Panc1 (cell line): Measurements from ENCODE around the gene ASAP2. TPM values are rescaled to one million over a fixed set of nuclear protein-coding genes. Genes with fewer than 3 reads are reported as not detected.

Experiments used
- ATAC-seq: fragments of 200-7000 bp; cut with Tn5 transposase; 2 replicates; pipeline ENCODE4 v1.9.1; 2020; ENCODE audit warnings: mild to moderate bottlenecking, moderate library complexity
- BruUV-seq: library from RNA; stranded (reverse); fragments of 400-500 nt; replicated peaks from 2 replicates; lab custom pipeline; 2021; lab: Mats Ljungman, UMichigan
- CTCF ChIA-PET: fragments of 300-600 bp; sonication (Branson Sonifier 250); formaldehyde crosslinking; loops from one replicate; lab custom pipeline; 2022; ENCODE audit warnings: antibody characterized with exemption; lab: Charles Lee
- POLR2A ChIA-PET: fragments of 300-600 bp; sonication (Branson Sonifier 250); formaldehyde crosslinking; loops from one replicate; lab custom pipeline; 2022; ENCODE audit warnings: antibody characterized with exemption; lab: Charles Lee
- DNase-seq: peaks from one replicate; pipeline ENCODE4 v3.0.0-alpha.2; 2010; ENCODE audit warnings: low read depth, low spot score
- H3K27ac ChIP-seq: 2 replicates; pipeline ENCODE4 v1.5.1; 2011; ENCODE audit warnings: mild to moderate bottlenecking, low read length, inconsistent platforms
- H3K27me3 ChIP-seq: fragments of 200-500 bp; sonication (Bioruptor generic); 2 replicates; pipeline ENCODE4 v1.6.0; 2014; ENCODE audit warnings: low read length, inconsistent platforms; ENCODE audit not compliant: control insufficient read depth, insufficient read depth
- H3K36me3 ChIP-seq: fragments of 200-500 bp; sonication (Bioruptor generic); 2 replicates; pipeline ENCODE4 v1.5.1; 2014; ENCODE audit warnings: inconsistent platforms, mild to moderate bottlenecking, low read length, moderate library complexity; ENCODE audit not compliant: control insufficient read depth, insufficient read depth
- H3K4me1 ChIP-seq: 2 replicates; pipeline ENCODE4 v1.5.1; 2011; ENCODE audit warnings: inconsistent platforms, mild to moderate bottlenecking, low read length, moderate library complexity; ENCODE audit not compliant: control insufficient read depth, insufficient read depth
- H3K4me3 ChIP-seq, 2 experiments: 2 replicates each; pipeline ENCODE4 v1.5.1; 2011 to 2012; ENCODE audit warnings: low read depth in 2 of 2, low read length in 2 of 2, mild to moderate bottlenecking in 2 of 2, inconsistent platforms in 1 of 2, moderate library complexity in 1 of 2
- H3K9me3 ChIP-seq: fragments of 200-500 bp; sonication (Bioruptor generic); 2 replicates; pipeline ENCODE4 v1.5.1; 2014; ENCODE audit warnings: low read depth, mild to moderate bottlenecking, inconsistent platforms, low read length, moderate library complexity; ENCODE audit not compliant: control insufficient read depth, insufficient read depth
- POLR2AphosphoS5 ChIP-seq: IDR thresholded peaks from 2 replicates; pipeline ENCODE4 v1.6.1; 2012; ENCODE audit warnings: mild to moderate bottlenecking, low read depth, low read length, moderate library complexity
- SIN3A ChIP-seq: IDR thresholded peaks from 2 replicates; pipeline ENCODE4 v1.6.1; 2012; ENCODE audit warnings: low read depth, mild to moderate bottlenecking, low read length, moderate library complexity, borderline replicate concordance; ENCODE audit not compliant: insufficient read depth
- TCF7L2 ChIP-seq: IDR thresholded peaks from 2 replicates; pipeline ENCODE4 v1.6.1; 2011; ENCODE audit warnings: mild to moderate bottlenecking, low read depth, low read length, inconsistent platforms
- in situ Hi-C: cut with HindIII; loops from 2 replicates; pipeline ENCODE4 v1.10.0; 2016; ENCODE audit warnings: low sequenced_read_pairs, low pct_unique_long_range_greater_than_20kb
- intact Hi-C: fragments of 100-400 bp; cut with micrococcal nuclease; formaldehyde crosslinking; loops from one replicate; pipeline ENCODE4 v1.10.0; 2022; ENCODE audit not compliant: unreplicated experiment
- total RNA-seq: library from RNA; stranded (reverse); gene quantifications from one replicate; pipeline ENCODE4 v1.2.1, GENCODE V29; 2021; ENCODE audit not compliant: unreplicated experiment
- TF ChIP-seq, protein P1 (sequence below), 2 experiments: IDR thresholded peaks; 2 replicates each; pipeline ENCODE4 v1.6.1; 2011 to 2012; ENCODE audit warnings: low read depth in 2 of 2, control low read depth in 1 of 2, low read length in 1 of 2, mild to moderate bottlenecking in 1 of 2, moderate library complexity in 1 of 2; ENCODE audit not compliant: insufficient read depth in 1 of 2
- TF ChIP-seq, protein P2 (sequence below): fragments of 450-650 bp; IDR thresholded peaks from 2 replicates; pipeline ENCODE4 v1.5.1; 2017; ENCODE audit warnings: mild to moderate bottlenecking

The ASAP2 gene
- total RNA-seq, 1 experiment from 2014 or later: 107 TPM

DNA sequence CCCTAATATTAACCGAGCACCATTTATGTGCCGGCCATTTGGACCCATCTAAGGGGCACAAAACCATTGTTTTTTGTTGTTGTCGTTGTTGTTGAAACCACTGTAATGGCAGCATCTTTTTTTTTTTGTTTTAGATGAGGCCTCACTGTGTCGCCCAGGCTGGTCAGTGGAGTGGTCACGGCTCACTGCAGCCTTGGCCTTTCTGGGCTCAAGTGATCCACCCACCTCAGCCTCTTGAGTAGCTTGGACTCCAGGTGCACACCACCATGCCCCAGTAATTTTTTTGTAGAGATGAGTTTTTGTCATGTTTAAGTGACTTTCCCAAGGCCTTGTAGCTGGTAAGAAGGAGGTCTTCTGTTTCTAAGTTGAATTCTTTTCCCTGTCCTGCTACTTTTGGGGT, 33.0 kb downstream of the ASAP2 start:
- H3K4me1 ChIP-seq: peaks cover 96% of the 10 kb centered on the region
- ATAC-seq: no peak
- H3K9me3 ChIP-seq: no peaks in the 10 kb centered on the region
- no TSS peak for BruUV-seq
- H3K27me3 ChIP-seq: no peaks in the 10 kb centered on the region
- peak overlapping the region; percentile 100 for H3K27ac ChIP-seq
- in situ Hi-C loops: no loop called here
- no peak overlapping the region for H3K4me3 ChIP-seq
- intact Hi-C loops: no loop called here
- no peaks in the 10 kb centered on the region for H3K36me3 ChIP-seq
- DNase-seq: no peak
- CTCF ChIA-PET: no interaction called here
- TF ChIP-seq, protein P1, sequence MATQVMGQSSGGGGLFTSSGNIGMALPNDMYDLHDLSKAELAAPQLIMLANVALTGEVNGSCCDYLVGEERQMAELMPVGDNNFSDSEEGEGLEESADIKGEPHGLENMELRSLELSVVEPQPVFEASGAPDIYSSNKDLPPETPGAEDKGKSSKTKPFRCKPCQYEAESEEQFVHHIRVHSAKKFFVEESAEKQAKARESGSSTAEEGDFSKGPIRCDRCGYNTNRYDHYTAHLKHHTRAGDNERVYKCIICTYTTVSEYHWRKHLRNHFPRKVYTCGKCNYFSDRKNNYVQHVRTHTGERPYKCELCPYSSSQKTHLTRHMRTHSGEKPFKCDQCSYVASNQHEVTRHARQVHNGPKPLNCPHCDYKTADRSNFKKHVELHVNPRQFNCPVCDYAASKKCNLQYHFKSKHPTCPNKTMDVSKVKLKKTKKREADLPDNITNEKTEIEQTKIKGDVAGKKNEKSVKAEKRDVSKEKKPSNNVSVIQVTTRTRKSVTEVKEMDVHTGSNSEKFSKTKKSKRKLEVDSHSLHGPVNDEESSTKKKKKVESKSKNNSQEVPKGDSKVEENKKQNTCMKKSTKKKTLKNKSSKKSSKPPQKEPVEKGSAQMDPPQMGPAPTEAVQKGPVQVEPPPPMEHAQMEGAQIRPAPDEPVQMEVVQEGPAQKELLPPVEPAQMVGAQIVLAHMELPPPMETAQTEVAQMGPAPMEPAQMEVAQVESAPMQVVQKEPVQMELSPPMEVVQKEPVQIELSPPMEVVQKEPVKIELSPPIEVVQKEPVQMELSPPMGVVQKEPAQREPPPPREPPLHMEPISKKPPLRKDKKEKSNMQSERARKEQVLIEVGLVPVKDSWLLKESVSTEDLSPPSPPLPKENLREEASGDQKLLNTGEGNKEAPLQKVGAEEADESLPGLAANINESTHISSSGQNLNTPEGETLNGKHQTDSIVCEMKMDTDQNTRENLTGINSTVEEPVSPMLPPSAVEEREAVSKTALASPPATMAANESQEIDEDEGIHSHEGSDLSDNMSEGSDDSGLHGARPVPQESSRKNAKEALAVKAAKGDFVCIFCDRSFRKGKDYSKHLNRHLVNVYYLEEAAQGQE (IDR thresholded peaks at IDR 0.05; ENCODE audit: insufficient read depth in 1 of 2, low read depth in 2 of 2, low read length in 1 of 2): no peak
- no peak for TF ChIP-seq SIN3A
- TF ChIP-seq TCF7L2: no peak
- TF ChIP-seq POLR2AphosphoS5: no peak
- POLR2A ChIA-PET: interaction anchor here (0.5 to 0.6 kb wide), 3 partner anchors 9 to 32 kb away, joined by 3 to 4 read pairs (median 3); no protein-coding TSS in a partner anchor

DNA sequence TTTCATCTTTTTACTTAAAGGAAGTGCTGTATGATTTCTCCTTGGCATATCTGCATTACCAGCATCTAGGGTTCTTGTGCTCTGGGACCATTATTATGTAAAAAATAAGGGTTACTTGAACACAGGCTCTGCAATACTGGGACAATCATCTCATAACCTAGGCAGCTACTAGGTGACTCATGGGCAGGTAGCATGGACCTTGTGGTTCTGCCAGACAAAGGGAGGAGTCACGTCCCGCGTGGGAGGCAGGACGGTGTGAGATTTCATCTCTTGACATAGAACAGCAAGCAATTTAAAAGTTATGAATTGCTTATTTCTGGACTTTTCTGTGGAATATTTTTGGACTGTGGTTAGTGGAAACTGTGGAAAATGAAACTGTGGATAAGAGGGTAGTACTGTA, 34.1 kb downstream of the ASAP2 start:
- Histone ChIP-seq H3K36me3 (no peaks in the 10 kb centered on the region), H3K27me3 (no peaks in the 10 kb centered on the region), H3K4me3 (no peak overlapping the region), H3K9me3 (no peaks in the 10 kb centered on the region), H3K4me1 (peaks cover 96% of the 10 kb centered on the region), H3K27ac (peak overlapping the region; percentile 100)
- ATAC-seq (no peak), DNase-seq (no peak)
- intact Hi-C loops: no loop called here
- TF ChIP-seq, protein P1 (IDR thresholded peaks at IDR 0.05; ENCODE audit: insufficient read depth in 1 of 2, low read depth in 2 of 2, low read length in 1 of 2): no peak
- TF ChIP-seq, protein P2, sequence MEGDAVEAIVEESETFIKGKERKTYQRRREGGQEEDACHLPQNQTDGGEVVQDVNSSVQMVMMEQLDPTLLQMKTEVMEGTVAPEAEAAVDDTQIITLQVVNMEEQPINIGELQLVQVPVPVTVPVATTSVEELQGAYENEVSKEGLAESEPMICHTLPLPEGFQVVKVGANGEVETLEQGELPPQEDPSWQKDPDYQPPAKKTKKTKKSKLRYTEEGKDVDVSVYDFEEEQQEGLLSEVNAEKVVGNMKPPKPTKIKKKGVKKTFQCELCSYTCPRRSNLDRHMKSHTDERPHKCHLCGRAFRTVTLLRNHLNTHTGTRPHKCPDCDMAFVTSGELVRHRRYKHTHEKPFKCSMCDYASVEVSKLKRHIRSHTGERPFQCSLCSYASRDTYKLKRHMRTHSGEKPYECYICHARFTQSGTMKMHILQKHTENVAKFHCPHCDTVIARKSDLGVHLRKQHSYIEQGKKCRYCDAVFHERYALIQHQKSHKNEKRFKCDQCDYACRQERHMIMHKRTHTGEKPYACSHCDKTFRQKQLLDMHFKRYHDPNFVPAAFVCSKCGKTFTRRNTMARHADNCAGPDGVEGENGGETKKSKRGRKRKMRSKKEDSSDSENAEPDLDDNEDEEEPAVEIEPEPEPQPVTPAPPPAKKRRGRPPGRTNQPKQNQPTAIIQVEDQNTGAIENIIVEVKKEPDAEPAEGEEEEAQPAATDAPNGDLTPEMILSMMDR: no peak
- TF ChIP-seq TCF7L2 (no peak), POLR2AphosphoS5 (no peak), SIN3A (no peak)
- POLR2A ChIA-PET: no interaction called here
- CTCF ChIA-PET: no interaction called here
- in situ Hi-C loops: no loop called here
- BruUV-seq: no TSS peak
